ENCODE results near the gene STBD1. TPM values are rescaled to one million over a fixed set of nuclear protein-coding genes. Genes with fewer than 3 reads are reported as not detected.

Gene STBD1
- total and polyA plus RNA-seq, 2 experiments from 2014 or later, result 2.0 to 2.6 TPM

GRCh38 chr4:76302826-76303438, 3.6 kb upstream of the STBD1 start:
- ATAC-seq (no peak), DNase-seq (ENCODE audit: low spot score) (no peak)
- Histone ChIP-seq H3K79me2 (replicated peaks; ENCODE audit: insufficient read depth) (no peaks in the 10 kb centered on the region), H3K9me2 (ENCODE audit: insufficient read depth) (0 out of 2 replicates have a peak, but pooled peaks cover 4% of the 10 kb centered on the region), H3K4me3 (no peak overlapping the region), H2AFZ (no peak overlapping the region), H3K36me3 (ENCODE audit: insufficient read depth) (no peaks in the 10 kb centered on the region), H3F3A (replicated peaks; ENCODE audit: low read depth) (no peaks in the 10 kb centered on the region), H3K27me3 (ENCODE audit: insufficient read depth) (peaks cover 25% of the 10 kb centered on the region), H3K27ac (ENCODE audit: low read depth) (no peak overlapping the region), H3K4me1 (ENCODE audit: insufficient read depth) (peaks cover 11% of the 10 kb centered on the region; the same call in 1 of the 2 replicates), H4K20me1 (replicated peaks; ENCODE audit: insufficient read depth) (peaks cover 10% of the 10 kb centered on the region; the same call in 1 of the 2 replicates), H3K4me2 (no peak overlapping the region)
- no peak for TF ChIP-seq EZH2 (IDR thresholded peaks at IDR 0.05; ENCODE audit: low read depth, unreplicated experiment)
- TF ChIP-seq ETS1 (IDR thresholded peaks at IDR 0.05), result no peak
- Mint-ChIP-seq H3K4me3 (no peak overlapping the region), H3K27me3 (ENCODE audit: insufficient read depth, low read depth, poor library complexity) (peaks cover 20% of the 10 kb centered on the region), H3K9me3 (peaks cover 6% of the 10 kb centered on the region; the same call in 2 of the 3 replicates), H3K27ac (no peak overlapping the region), H3K4me1 (peaks cover 3% of the 10 kb centered on the region; the same call in 2 of the 3 replicates), H3K36me3 (ENCODE audit: low read depth) (0 out of 3 replicates have a peak, but pooled peaks cover 4% of the 10 kb centered on the region)

DNA sequence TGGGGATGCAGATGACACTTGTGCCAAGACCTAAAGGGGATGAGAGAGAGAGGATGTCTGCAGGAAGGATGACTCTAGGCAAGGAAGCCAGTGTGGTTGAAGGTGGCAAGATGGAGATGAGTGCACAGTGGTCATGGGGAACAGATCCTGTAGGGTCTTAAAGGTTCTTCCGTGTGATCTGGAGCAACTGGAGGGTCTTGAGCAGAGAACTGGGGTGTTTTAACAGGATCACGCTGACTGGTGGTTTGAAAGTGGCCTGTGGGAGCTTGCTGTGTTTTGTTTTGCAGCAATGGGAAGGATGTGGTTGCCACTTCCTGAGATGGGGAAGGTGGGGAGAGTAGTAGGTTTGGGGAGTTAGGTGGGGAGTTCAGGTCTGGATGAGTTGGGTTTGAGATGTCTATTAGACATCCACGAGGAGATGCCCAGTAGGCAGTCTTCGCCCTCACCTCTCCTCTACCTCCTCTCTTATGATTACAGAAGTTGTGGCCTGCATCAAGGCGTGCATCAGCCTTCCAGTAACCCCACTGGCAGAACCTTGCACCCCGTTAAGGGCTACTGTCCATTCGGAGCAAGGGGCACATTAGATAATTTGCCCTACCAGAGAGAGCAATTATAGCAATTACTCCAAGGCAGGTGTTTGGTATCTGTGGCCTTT, 1.4 kb upstream of the STBD1 start:
- Histone ChIP-seq H3K79me2 (replicated peaks; ENCODE audit: insufficient read depth) (no peaks in the 10 kb centered on the region), H2AFZ (no peak overlapping the region), H3K4me3 (peak overlapping the region; percentile 94), H4K20me1 (replicated peaks; ENCODE audit: insufficient read depth) (peaks cover 10% of the 10 kb centered on the region; the same call in 1 of the 2 replicates), H3K4me1 (ENCODE audit: insufficient read depth) (peaks cover 13% of the 10 kb centered on the region; the same call in 1 of the 2 replicates), H3K27me3 (ENCODE audit: insufficient read depth) (peaks cover 30% of the 10 kb centered on the region), H3K4me2 (peak overlapping the region; percentile 95), H3K27ac (ENCODE audit: low read depth) (no peak overlapping the region), H3K36me3 (ENCODE audit: insufficient read depth) (no peaks in the 10 kb centered on the region), H3F3A (replicated peaks; ENCODE audit: low read depth) (no peaks in the 10 kb centered on the region), H3K9me2 (ENCODE audit: insufficient read depth) (no peaks in the 10 kb centered on the region)
- peaks cover 24% of the 10 kb centered on the region for H3K27me3 Mint-ChIP-seq (ENCODE audit: insufficient read depth, low read depth, poor library complexity)
- DNase-seq (ENCODE audit: low spot score) (no peak), ATAC-seq (no peak)
- TF ChIP-seq, protein P1, sequence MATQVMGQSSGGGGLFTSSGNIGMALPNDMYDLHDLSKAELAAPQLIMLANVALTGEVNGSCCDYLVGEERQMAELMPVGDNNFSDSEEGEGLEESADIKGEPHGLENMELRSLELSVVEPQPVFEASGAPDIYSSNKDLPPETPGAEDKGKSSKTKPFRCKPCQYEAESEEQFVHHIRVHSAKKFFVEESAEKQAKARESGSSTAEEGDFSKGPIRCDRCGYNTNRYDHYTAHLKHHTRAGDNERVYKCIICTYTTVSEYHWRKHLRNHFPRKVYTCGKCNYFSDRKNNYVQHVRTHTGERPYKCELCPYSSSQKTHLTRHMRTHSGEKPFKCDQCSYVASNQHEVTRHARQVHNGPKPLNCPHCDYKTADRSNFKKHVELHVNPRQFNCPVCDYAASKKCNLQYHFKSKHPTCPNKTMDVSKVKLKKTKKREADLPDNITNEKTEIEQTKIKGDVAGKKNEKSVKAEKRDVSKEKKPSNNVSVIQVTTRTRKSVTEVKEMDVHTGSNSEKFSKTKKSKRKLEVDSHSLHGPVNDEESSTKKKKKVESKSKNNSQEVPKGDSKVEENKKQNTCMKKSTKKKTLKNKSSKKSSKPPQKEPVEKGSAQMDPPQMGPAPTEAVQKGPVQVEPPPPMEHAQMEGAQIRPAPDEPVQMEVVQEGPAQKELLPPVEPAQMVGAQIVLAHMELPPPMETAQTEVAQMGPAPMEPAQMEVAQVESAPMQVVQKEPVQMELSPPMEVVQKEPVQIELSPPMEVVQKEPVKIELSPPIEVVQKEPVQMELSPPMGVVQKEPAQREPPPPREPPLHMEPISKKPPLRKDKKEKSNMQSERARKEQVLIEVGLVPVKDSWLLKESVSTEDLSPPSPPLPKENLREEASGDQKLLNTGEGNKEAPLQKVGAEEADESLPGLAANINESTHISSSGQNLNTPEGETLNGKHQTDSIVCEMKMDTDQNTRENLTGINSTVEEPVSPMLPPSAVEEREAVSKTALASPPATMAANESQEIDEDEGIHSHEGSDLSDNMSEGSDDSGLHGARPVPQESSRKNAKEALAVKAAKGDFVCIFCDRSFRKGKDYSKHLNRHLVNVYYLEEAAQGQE (IDR thresholded peaks at IDR 0.05; ENCODE audit: unreplicated experiment), result no peak
- TF ChIP-seq, protein P2, sequence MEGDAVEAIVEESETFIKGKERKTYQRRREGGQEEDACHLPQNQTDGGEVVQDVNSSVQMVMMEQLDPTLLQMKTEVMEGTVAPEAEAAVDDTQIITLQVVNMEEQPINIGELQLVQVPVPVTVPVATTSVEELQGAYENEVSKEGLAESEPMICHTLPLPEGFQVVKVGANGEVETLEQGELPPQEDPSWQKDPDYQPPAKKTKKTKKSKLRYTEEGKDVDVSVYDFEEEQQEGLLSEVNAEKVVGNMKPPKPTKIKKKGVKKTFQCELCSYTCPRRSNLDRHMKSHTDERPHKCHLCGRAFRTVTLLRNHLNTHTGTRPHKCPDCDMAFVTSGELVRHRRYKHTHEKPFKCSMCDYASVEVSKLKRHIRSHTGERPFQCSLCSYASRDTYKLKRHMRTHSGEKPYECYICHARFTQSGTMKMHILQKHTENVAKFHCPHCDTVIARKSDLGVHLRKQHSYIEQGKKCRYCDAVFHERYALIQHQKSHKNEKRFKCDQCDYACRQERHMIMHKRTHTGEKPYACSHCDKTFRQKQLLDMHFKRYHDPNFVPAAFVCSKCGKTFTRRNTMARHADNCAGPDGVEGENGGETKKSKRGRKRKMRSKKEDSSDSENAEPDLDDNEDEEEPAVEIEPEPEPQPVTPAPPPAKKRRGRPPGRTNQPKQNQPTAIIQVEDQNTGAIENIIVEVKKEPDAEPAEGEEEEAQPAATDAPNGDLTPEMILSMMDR (conservative IDR thresholded peaks at IDR 0.05; ENCODE audit: low read depth in 2 of 2), result no peak
- H3K4me1 Mint-ChIP-seq, result peaks cover 3% of the 10 kb centered on the region; the same call in 2 of the 3 replicates
- peaks cover 4% of the 10 kb centered on the region; the same call in 1 of the 3 replicates for H3K36me3 Mint-ChIP-seq (ENCODE audit: low read depth)
- no peaks in the 10 kb centered on the region for H3K9me3 Mint-ChIP-seq
- H3K27ac Mint-ChIP-seq, result no peak overlapping the region
- H3K4me3 Mint-ChIP-seq, result peak overlapping the region; percentile 87

All from GM23338 (cell line).